Testis (tissue), 2 donors: ENCODE data around the gene DIS3L2.

Experiments
- POLR2A ChIP-seq: fragments of 450-650 bp; IDR thresholded peaks from one replicate; pipeline ENCODE4 v1.6.1; 2017; ENCODE audit warnings: antibody characterized with exemption, mild to moderate bottlenecking, moderate library complexity
- TF ChIP-seq, protein P1 (sequence below), 3 experiments: fragments of 450-650 bp in 2 of 3; fragments of 200-600 bp in 1 of 3; sonication (generic) in 1 of 3; IDR thresholded peaks; one replicate each; pipeline ENCODE4 v1.5.1; 2016 to 2019; ENCODE audit warnings: antibody characterized with exemption in 3 of 3, mild to moderate bottlenecking in 2 of 3, moderate library complexity in 1 of 3

DNA sequence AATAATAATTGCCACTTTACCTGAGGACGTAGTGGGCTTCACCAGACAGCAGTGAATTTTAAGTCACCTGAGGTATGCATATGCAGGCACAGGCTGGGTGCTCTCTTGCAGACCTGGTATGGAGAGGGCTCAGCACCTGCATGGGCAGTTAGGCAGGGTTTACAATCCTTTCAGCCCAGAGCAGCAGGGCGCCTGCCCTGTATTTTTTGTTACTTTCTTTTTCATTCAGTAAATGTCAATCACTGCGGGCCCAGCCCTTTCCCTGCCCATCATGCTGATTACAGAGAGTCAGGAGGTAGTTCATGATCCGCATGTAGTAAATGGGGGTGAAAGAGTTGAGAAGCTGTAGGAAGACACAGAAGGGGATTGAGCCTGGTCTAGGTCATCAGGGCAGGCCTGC lies 270.0 kb downstream of the DIS3L2 start:
- no peak for TF ChIP-seq POLR2A
- TF ChIP-seq, protein P1, sequence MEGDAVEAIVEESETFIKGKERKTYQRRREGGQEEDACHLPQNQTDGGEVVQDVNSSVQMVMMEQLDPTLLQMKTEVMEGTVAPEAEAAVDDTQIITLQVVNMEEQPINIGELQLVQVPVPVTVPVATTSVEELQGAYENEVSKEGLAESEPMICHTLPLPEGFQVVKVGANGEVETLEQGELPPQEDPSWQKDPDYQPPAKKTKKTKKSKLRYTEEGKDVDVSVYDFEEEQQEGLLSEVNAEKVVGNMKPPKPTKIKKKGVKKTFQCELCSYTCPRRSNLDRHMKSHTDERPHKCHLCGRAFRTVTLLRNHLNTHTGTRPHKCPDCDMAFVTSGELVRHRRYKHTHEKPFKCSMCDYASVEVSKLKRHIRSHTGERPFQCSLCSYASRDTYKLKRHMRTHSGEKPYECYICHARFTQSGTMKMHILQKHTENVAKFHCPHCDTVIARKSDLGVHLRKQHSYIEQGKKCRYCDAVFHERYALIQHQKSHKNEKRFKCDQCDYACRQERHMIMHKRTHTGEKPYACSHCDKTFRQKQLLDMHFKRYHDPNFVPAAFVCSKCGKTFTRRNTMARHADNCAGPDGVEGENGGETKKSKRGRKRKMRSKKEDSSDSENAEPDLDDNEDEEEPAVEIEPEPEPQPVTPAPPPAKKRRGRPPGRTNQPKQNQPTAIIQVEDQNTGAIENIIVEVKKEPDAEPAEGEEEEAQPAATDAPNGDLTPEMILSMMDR (IDR thresholded peaks at IDR 0.05) = no peak
